Stimulated activated CD4-positive, alpha-beta T cell treated with anti-CD3 and anti-CD28 coated beads, TNF-alpha, amount 100 ng/mL, for 1 hour (primary cell): ENCODE results near the gene PRR5L.
A peak's percentile ranks its signal among the peaks of the same experiment; 100 is the strongest.

Source experiments
- DNase-seq, 3 donors: peaks; one replicate each; pipeline ENCODE4 v3.0.0-alpha.2; 2020; ENCODE audit warnings: low read depth in 3 of 3, low spot score in 1 of 3

The PRR5L gene

GRCh38 chr11:36278531-36279282 lies 17.4 kb upstream of the PRR5L start:
- DNase-seq: no peak

GRCh38 chr11:36280531-36280930 lies 15.6 kb upstream of the PRR5L start:
- no peak for DNase-seq

- no peak for DNase-seq
These were observed 14.2 kb upstream of the PRR5L start for GRCh38 chr11:36281850-36282249.

GRCh38 chr11:36282926-36283325 lies 13.2 kb upstream of the PRR5L start:
- DNase-seq: no peak

GRCh38 chr11:36288442-36289225 lies 7.5 kb upstream of the PRR5L start:
- DNase-seq: no peak

GRCh38 chr11:36289226-36289852 lies 6.7 kb upstream of the PRR5L start, which contains the start of gene COMMD9:
TSS of gene COMMD9 (minus strand) at chr11:36289424. CDS start at chr11:36289412, 12 bp downstream.
- peak; percentile 82 to 86 (median 83) for DNase-seq

- DNase-seq: peak in 1 of 3 donors; percentile 1
These were observed 3.8 kb upstream of the PRR5L start for GRCh38 chr11:36292311-36292722.

- DNase-seq: no peak
These were observed 926 bp downstream of the PRR5L start for GRCh38 chr11:36296884-36297543.

- no peak for DNase-seq
These were observed 4.6 kb downstream of the PRR5L start for GRCh38 chr11:36300650-36301049.

GRCh38 chr11:36304351-36304750 lies 8.3 kb downstream of the PRR5L start:
- DNase-seq: no peak

GRCh38 chr11:36305047-36305446 lies 9.0 kb downstream of the PRR5L start:
- no peak for DNase-seq

- no peak for DNase-seq
These were observed 10.8 kb downstream of the PRR5L start for GRCh38 chr11:36306888-36307287.

- no peak for DNase-seq
These were observed 12.5 kb downstream of the PRR5L start for GRCh38 chr11:36308577-36308976.

GRCh38 chr11:36309779-36310178 lies 13.7 kb downstream of the PRR5L start:
- DNase-seq: no peak

- DNase-seq: no peak
These were observed 16.0 kb downstream of the PRR5L start for GRCh38 chr11:36311926-36312595.

- no peak for DNase-seq
These were observed 16.8 kb downstream of the PRR5L start for GRCh38 chr11:36312611-36313472.

GRCh38 chr11:36313750-36314433 lies 17.8 kb downstream of the PRR5L start:
- no peak for DNase-seq

- DNase-seq: no peak
These were observed 18.3 kb downstream of the PRR5L start for GRCh38 chr11:36314434-36314767.

- no peak for DNase-seq
These were observed 20.0 kb downstream of the PRR5L start for GRCh38 chr11:36316049-36316448.
